ENCODE measurements around the gene HACL1.

GRCh38 chr3:15536856-15537255, 64.5 kb downstream of the HACL1 start:
- TF ChIP-seq POLR2A (IDR thresholded peaks at IDR 0.05) (no peak), CTCF (IDR thresholded peaks at IDR 0.05) (no peak)

All from uterus (tissue), 2 donors.